ENCODE measurements around the gene CTBP2.

CTBP2 gene

DNA sequence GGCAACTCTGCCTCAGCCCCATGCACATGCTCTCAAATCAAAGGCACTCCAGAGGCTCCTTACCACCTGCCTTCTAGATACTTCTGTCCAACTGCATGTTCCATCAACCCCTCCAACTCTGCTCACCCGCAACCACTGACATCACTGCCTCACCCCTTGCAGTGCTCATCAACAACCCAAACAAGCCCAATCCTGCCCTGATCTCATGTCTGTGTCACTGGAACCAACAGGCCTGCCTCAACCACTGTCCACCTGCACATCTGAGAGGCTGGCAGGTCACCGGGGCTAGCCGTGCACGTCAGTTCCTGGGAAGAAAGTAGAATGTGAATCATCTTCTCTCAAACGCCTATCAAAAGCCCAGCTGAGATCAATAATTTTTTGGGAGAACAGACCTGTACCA is 33.3 kb downstream of the CTBP2 start:
- TF ChIP-seq, protein P1, sequence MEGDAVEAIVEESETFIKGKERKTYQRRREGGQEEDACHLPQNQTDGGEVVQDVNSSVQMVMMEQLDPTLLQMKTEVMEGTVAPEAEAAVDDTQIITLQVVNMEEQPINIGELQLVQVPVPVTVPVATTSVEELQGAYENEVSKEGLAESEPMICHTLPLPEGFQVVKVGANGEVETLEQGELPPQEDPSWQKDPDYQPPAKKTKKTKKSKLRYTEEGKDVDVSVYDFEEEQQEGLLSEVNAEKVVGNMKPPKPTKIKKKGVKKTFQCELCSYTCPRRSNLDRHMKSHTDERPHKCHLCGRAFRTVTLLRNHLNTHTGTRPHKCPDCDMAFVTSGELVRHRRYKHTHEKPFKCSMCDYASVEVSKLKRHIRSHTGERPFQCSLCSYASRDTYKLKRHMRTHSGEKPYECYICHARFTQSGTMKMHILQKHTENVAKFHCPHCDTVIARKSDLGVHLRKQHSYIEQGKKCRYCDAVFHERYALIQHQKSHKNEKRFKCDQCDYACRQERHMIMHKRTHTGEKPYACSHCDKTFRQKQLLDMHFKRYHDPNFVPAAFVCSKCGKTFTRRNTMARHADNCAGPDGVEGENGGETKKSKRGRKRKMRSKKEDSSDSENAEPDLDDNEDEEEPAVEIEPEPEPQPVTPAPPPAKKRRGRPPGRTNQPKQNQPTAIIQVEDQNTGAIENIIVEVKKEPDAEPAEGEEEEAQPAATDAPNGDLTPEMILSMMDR (IDR thresholded peaks at IDR 0.05; ENCODE audit: extremely low read depth, missing control alignments) = no peak
- no peak for DNase-seq (ENCODE audit: low spot score)

DNA sequence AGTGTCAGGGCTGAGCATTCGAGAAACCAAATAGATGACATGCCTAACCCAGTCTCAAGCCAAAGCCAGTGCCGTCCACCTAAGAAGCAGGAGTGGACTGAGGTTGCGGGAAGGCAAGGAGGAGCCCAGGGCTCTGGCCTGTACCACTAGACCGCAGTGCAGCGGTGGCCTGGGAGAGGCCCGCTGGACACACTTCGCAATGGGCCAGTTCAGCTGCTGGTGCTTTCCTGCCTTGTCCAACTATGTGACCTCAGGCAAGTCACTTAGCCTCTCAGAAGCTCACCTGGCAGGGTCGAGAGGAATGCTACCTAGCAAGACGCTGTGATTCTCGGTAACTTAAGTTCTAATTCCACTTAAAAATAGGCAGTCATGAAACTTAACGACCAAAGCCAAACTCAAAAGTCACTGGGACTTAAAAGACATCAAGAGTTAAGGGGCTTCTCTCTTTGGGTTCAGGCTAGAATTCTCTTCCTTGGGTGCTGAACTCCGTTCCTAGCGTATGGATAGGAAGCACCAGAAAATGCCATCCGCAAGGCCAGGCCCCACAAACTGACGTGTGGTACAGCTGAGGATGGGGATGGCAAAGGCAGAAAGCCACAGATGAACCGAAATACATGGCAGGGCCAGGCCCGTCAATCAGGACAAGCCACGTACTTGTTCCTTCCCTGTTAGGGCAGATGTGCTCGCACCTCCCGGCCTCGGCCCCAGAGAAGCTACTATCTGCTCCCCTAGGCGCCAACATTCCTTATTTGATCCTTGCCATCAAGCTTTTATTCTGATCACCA is 34.2 kb downstream of the CTBP2 start:
- TF ChIP-seq, protein P1 (IDR thresholded peaks at IDR 0.05; ENCODE audit: extremely low read depth, missing control alignments) = no peak

DNA sequence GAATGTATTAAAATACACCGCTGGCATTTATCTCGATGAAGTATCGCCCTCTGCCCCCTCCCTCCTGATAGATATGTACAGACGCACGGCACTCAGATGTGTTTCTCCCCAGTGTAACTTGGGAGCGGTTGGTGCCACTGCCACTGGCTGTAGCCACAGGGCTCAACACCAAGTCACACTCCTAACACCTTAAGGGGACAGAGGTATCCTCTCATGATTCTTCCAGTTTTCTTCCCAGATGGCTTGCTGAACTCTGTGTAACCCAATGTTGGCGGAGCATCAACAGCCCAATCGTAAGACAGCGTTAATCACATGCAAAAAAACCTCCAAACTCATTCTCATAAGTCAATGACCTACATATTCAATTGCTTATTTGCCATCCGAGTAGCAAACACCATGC is 35.5 kb downstream of the CTBP2 start:
- TF ChIP-seq, protein P1 (IDR thresholded peaks at IDR 0.05; ENCODE audit: extremely low read depth, missing control alignments) = no peak
- DNase-seq (ENCODE audit: low spot score) = no peak

More for the DNA sequence above, 34.2 kb downstream of the CTBP2 start:
- no peak for DNase-seq (ENCODE audit: low spot score)

DNA sequence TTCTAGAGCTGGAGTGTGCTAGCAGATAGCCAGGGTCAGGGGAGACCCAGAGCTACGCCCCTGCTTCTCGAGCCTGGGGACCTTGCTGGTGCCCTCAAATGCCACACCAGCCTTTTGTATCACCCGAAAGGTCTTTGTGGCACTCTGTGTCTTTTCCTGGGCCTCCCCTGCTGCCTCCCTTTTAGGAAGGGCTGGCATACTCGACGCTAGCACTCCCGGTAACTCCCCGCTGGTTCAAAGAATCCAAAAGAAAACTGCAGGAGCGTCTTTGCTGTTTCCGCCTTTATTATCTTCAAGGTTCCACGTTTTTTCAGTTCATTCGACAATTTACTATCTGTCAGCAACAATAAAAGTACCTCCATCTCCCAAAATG is 36.3 kb downstream of the CTBP2 start:
- no peak for DNase-seq (ENCODE audit: low spot score)
- TF ChIP-seq, protein P1 (IDR thresholded peaks at IDR 0.05; ENCODE audit: extremely low read depth, missing control alignments) = no peak

DNA sequence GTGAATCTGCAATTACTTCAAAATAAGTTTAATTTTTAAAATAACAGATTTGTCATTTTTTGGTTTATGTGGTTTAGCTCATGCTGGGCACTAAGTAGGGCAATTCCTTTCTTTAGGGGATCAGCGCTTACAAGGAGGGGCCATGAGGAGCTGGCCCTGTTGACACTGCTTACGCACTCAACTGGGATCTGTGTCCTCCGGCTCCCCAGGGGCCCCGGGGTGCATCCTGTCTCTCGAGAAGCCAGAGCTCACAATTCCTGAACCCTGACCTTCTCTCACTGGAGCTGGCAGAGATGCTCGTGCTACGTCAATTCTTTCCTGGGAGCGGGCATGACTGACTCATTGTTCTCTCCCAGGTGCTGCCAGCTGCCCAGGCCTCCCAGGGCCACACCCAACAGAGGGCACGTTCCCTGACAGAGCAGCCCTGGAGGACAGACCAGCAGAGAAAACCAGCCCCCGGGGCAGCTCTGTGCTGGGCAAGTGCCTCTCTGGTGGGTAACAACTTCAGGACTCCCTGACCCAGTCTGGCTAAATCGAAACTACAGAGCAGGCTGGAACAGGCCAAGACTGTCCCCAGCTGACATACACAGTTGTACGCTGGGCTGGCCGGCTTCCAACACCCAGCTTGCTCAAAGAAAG is 36.8 kb downstream of the CTBP2 start:
- no peak for DNase-seq (ENCODE audit: low spot score)

DNA sequence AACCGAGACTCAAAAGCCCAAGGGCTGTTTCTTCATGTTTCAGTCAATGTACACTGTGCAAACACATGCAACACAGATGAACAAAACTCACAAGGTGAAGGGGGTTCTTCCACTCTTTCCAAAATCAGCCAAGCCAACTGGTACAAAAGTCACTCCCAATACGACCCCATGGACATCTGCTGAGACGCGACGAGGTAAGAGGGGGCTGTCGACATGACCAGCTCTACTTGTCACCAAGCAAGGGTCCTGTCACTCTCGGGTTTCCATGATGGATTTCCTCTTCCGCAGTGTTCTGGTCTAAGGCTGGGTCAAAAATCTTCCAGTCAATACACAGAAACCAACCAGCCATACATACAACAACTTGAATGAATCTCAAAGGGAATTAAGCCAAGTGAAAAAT is 37.8 kb downstream of the CTBP2 start:
- TF ChIP-seq, protein P1 (IDR thresholded peaks at IDR 0.05; ENCODE audit: extremely low read depth, missing control alignments) = no peak
- DNase-seq (ENCODE audit: low spot score) = no peak

More for the DNA sequence above, 36.8 kb downstream of the CTBP2 start:
- TF ChIP-seq, protein P1 (IDR thresholded peaks at IDR 0.05; ENCODE audit: extremely low read depth, missing control alignments) = no peak

DNA sequence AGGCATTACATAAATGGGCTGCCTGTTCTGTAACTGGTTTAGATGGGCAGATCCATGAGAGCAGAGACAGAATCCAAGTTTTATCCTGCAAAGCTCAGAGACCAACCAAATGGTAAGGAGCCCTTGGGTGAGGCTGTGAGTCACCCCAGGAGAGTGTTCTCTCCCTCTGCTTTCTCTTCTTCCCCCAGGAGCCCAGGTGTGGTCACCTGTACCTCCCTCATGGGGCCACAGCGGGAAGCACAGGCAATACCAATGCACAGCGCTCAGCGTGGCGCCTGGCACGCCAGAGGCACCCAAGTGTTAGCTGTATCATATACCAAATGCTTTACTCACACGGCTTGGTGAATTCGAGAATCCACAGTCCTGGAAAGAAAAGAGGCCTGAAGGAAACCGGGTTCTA is 39.4 kb downstream of the CTBP2 start:
- DNase-seq (ENCODE audit: low spot score) = no peak
- TF ChIP-seq, protein P1 (IDR thresholded peaks at IDR 0.05; ENCODE audit: extremely low read depth, missing control alignments) = no peak

All from GM20000 (cell line).